A549 (cell line): ENCODE data around the gene MAGEA2. TPM values are rescaled to one million over a fixed set of nuclear protein-coding genes. Genes with fewer than 3 reads are reported as not detected.
"Not testable (repeated sequence)": the region's sequence is repeated elsewhere in the genome, so short reads cannot be mapped to it uniquely, and the experiment has no call there.

ENCODE experiments used
- ATAC-seq, 2 experiments: fragments of 200-7000 bp in 1 of 2; fragments of >200 bp in 1 of 2; cut with Nextera tagmentation in 1 of 2; cut with Tn5 transposase in 1 of 2; 3 replicates each; pipeline versions ENCODE4 v1.8.0 to v1.9.1; 2018 to 2020; ENCODE audit warnings: mild to moderate bottlenecking in 1 of 2, moderate library complexity in 1 of 2
- CTCF ChIA-PET: fragments of 300-600 bp; sonication (Branson Sonifier 250); formaldehyde crosslinking; extraction: SDS; loops from one replicate; lab custom pipeline; 2021; ENCODE audit warnings: antibody characterized with exemption, inconsistent platforms; lab: Yijun Ruan, JAX
- POLR2A ChIA-PET: fragments of 350-600 bp; formaldehyde crosslinking; extraction: SDS; loops from one replicate; lab custom pipeline; 2021; ENCODE audit warnings: antibody characterized with exemption, inconsistent platforms; lab: Yijun Ruan, JAX
- DNase-seq, 2 experiments: peaks; one replicate each; pipeline versions ENCODE4 v3.0.0 to v3.0.0-alpha.2; 2011 to 2016; ENCODE audit warnings: low read depth in 1 of 2, low spot score in 1 of 2
- FAIRE-seq: peaks from 2 replicates; lab custom pipeline; 2011; peaks lifted over from hg19 to GRCh38; lab: Jason Lieb, UNC
- H3K27ac ChIP-seq, 2 experiments: fragments of >200 bp; sonication (Bioruptor Twin); formaldehyde crosslinking; 3 replicates each; pipeline ENCODE4 v1.5.1; 2016 to 2017
- H3K4me1 ChIP-seq: fragments of >200 bp; sonication (Bioruptor Twin); formaldehyde crosslinking; 3 replicates; pipeline ENCODE4 v1.6.1; 2016
- H3K4me2 ChIP-seq: fragments of >200 bp; sonication (Bioruptor Twin); formaldehyde crosslinking; 3 replicates; pipeline ENCODE4 v1.6.1; 2016
- H3K4me3 ChIP-seq: fragments of >200 bp; sonication (Bioruptor Twin); formaldehyde crosslinking; 3 replicates; pipeline ENCODE4 v1.5.1; 2016
- H3K9me3 ChIP-seq: fragments of >200 bp; sonication (Bioruptor Twin); formaldehyde crosslinking; 3 replicates; pipeline ENCODE4 v1.6.1; 2016
- ATOH8 ChIP-seq: fragments of 250-450 bp; sonication (Bioruptor Pico); IDR thresholded peaks from 2 replicates; pipeline ENCODE4 v1.5.0; 2020; ENCODE audit warnings: low read depth, mild to moderate bottlenecking, moderate library complexity
- BHLHE40 ChIP-seq: IDR thresholded peaks from 2 replicates; pipeline ENCODE4 v1.6.1; 2012; ENCODE audit warnings: low read depth, low read length, inconsistent platforms
- CBX2 ChIP-seq: fragments of 200-600 bp; sonication (generic); IDR thresholded peaks from 2 replicates; pipeline ENCODE4 v1.6.1; 2016; ENCODE audit warnings: low read depth, mild to moderate bottlenecking, borderline replicate concordance
- CEBPB ChIP-seq, 2 experiments: fragments of >200 bp in 1 of 2; sonication (Bioruptor Twin) in 1 of 2; formaldehyde crosslinking in 1 of 2; IDR thresholded peaks; 2 replicates each; pipeline ENCODE4 v1.6.1; 2012 to 2016
- CHD4 ChIP-seq: fragments of 200-600 bp; sonication (generic); IDR thresholded peaks from 2 replicates; pipeline ENCODE4 v1.6.1; 2016; ENCODE audit warnings: antibody characterized with exemption, mild to moderate bottlenecking, borderline replicate concordance
- E2F6 ChIP-seq: IDR thresholded peaks from 2 replicates; pipeline ENCODE4 v1.6.1; 2012; ENCODE audit warnings: low read depth, borderline replicate concordance
- EP300 ChIP-seq, 2 experiments: fragments of >200 bp; sonication (Bioruptor Twin); formaldehyde crosslinking; IDR thresholded peaks; 2 replicates in 1 of 2; 3 replicates in 1 of 2; pipeline ENCODE4 v1.6.1; 2016 to 2017
- FOSB ChIP-seq: fragments of 250-450 bp; sonication (Bioruptor Pico); IDR thresholded peaks from 2 replicates; pipeline ENCODE4 v1.5.0; 2020; ENCODE audit warnings: mild to moderate bottlenecking, moderate library complexity
- GATA3 ChIP-seq: IDR thresholded peaks from 2 replicates; pipeline ENCODE4 v1.6.1; 2012; ENCODE audit warnings: borderline replicate concordance
- HDAC2 ChIP-seq: fragments of 200-600 bp; sonication (generic); IDR thresholded peaks from 2 replicates; pipeline ENCODE4 v1.6.1; 2016
- HOXA7 ChIP-seq: fragments of 250-450 bp; sonication (Bioruptor Pico); IDR thresholded peaks from 2 replicates; pipeline ENCODE4 v1.5.0; 2020; ENCODE audit warnings: mild to moderate bottlenecking, moderate library complexity
- HOXB13 ChIP-seq: fragments of 250-450 bp; sonication (Bioruptor Pico); IDR thresholded peaks from 2 replicates; pipeline ENCODE4 v1.5.0; 2020; ENCODE audit warnings: low read depth, mild to moderate bottlenecking, moderate library complexity
- HOXB5 ChIP-seq: fragments of 250-450 bp; sonication (Bioruptor Pico); IDR thresholded peaks from 2 replicates; pipeline ENCODE4 v1.5.0; 2020; ENCODE audit warnings: mild to moderate bottlenecking, moderate library complexity
- JUN ChIP-seq, 2 experiments: fragments of >200 bp; sonication (Bioruptor Twin); formaldehyde crosslinking; IDR thresholded peaks; 2 replicates in 1 of 2; 3 replicates in 1 of 2; pipeline ENCODE4 v1.6.1; 2016 to 2017
- JUNB ChIP-seq: fragments of >200 bp; sonication (Bioruptor Twin); formaldehyde crosslinking; IDR thresholded peaks from 2 replicates; pipeline ENCODE4 v1.6.1; 2016
- KDM1A ChIP-seq: fragments of 200-600 bp; sonication (generic); IDR thresholded peaks from 2 replicates; pipeline ENCODE4 v1.6.1; 2016; ENCODE audit warnings: low read depth, mild to moderate bottlenecking
- KDM5A ChIP-seq: fragments of 200-600 bp; sonication (generic); IDR thresholded peaks from 2 replicates; pipeline ENCODE4 v1.6.1; 2016; ENCODE audit warnings: antibody characterized with exemption, mild to moderate bottlenecking
- MAX ChIP-seq: IDR thresholded peaks from 2 replicates; pipeline ENCODE4 v1.6.1; 2012
- MYC ChIP-seq: IDR thresholded peaks from 2 replicates; pipeline ENCODE4 v1.6.1; 2012; ENCODE audit warnings: mild to moderate bottlenecking, inconsistent platforms, low read length, improper control_type of control experiment, borderline replicate concordance
- NFE2L2 ChIP-seq: fragments of 150-350 bp; conservative IDR thresholded peaks from 2 replicates; pipeline ENCODE4 v1.6.1; 2014; ENCODE audit warnings: low read length
- NPAS2 ChIP-seq: fragments of 250-450 bp; sonication (Bioruptor Pico); IDR thresholded peaks from 2 replicates; pipeline ENCODE4 v1.8.0; 2022; ENCODE audit warnings: mild to moderate bottlenecking, moderate library complexity, borderline replicate concordance
- NR3C1 ChIP-seq: fragments of >200 bp; sonication (Bioruptor Twin); formaldehyde crosslinking; IDR thresholded peaks from 3 replicates; pipeline ENCODE4 v1.6.1; 2017
- PHF8 ChIP-seq: fragments of 200-600 bp; sonication (generic); IDR thresholded peaks from 2 replicates; pipeline ENCODE4 v1.6.1; 2016; ENCODE audit warnings: low read depth, mild to moderate bottlenecking, antibody characterized with exemption, moderate library complexity, borderline replicate concordance
- POLR2A ChIP-seq: IDR thresholded peaks from 2 replicates; pipeline ENCODE4 v1.6.1; 2012; ENCODE audit warnings: mild to moderate bottlenecking, low read length
- RCOR1 ChIP-seq: fragments of 150-350 bp; IDR thresholded peaks from 2 replicates; pipeline ENCODE4 v1.6.1; 2014; ENCODE audit warnings: antibody characterized with exemption, low read length, low read depth
- REST ChIP-seq: fragments of 200-600 bp; sonication (generic); IDR thresholded peaks from 2 replicates; pipeline ENCODE4 v1.6.1; 2016; ENCODE audit warnings: antibody characterized with exemption, mild to moderate bottlenecking, moderate library complexity
- SREBF2 ChIP-seq: fragments of 450-650 bp; IDR thresholded peaks from 2 replicates; pipeline ENCODE4 v1.6.1; 2014; ENCODE audit warnings: mild to moderate bottlenecking, moderate library complexity
- TFCP2L1 ChIP-seq: fragments of 250-450 bp; sonication (Bioruptor Pico); IDR thresholded peaks from 2 replicates; pipeline ENCODE4 v1.5.0; 2021; ENCODE audit warnings: mild to moderate bottlenecking
- ZFP36 ChIP-seq: fragments of 450-650 bp; IDR thresholded peaks from 2 replicates; pipeline ENCODE4 v1.6.1; 2014; ENCODE audit warnings: borderline replicate concordance; ENCODE audit not compliant: partially characterized antibody
- ZNF302 ChIP-seq: fragments of 250-450 bp; sonication (Bioruptor Pico); IDR thresholded peaks from 2 replicates; pipeline ENCODE4 v1.9.0; 2021; ENCODE audit warnings: inconsistent platforms, mild to moderate bottlenecking, moderate library complexity
- ZSCAN20 ChIP-seq: fragments of 250-450 bp; sonication (Bioruptor Pico); IDR thresholded peaks from 2 replicates; pipeline ENCODE4 v1.8.0; 2022; ENCODE audit warnings: mild to moderate bottlenecking, moderate library complexity
- WGBS: methylation state at CpG from one replicate; pipeline ENCODE4 v1.1.6; 2017; ENCODE audit errors: missing lambda C conversion rate; 5-methylcytosine and 5-hydroxymethylcytosine counted together
- polyA plus RNA-seq, 4 experiments: library from polyadenylated mRNA; depleted of rRNA in 3 of 4; stranded (reverse); fragments of >200 nt; fragmentation: RNase III in 1 of 4; extraction: RNeasy Plus Mini Kit Qiagen cat#74134 plus additional on column Dnase treatment in 1 of 4; gene quantifications; 2 replicates in 3 of 4; 3 replicates in 1 of 4; pipeline ENCODE4 v1.2.3, GENCODE V29; 2011 to 2017

MAGEA2 gene
- polyA plus RNA-seq, 2 of the 4 experiments (the other 2 are of a cell fraction), result 0.05 to 0.34 TPM

GRCh38 chrX:152738560-152738959, 15.1 kb downstream of the MAGEA2 start:
- 24% methylated on average over 5 of the region's 5 CpGs for WGBS
- ATAC-seq (no peak), FAIRE-seq (peak; percentile 43), DNase-seq (no peak)
- CTCF ChIA-PET, result interaction anchor here (0.6 kb wide), 1 partner anchor 299 kb away, joined by 3 read pairs; no protein-coding TSS in a partner anchor
- H3K4me3 ChIP-seq, result no peak overlapping the region
- H3K9me3 ChIP-seq, result no peaks in the 10 kb centered on the region
- no peak overlapping the region for H3K4me2 ChIP-seq
- POLR2A ChIA-PET, result no interaction called here
- H3K4me1 ChIP-seq, result no peaks in the 10 kb centered on the region
- H3K27ac ChIP-seq, result no peak overlapping the region
- TF ChIP-seq FOSB (CRISPR knock-in tag), result no peak
- no peak for TF ChIP-seq NFE2L2
- no peak for TF ChIP-seq JUNB
- no peak for TF ChIP-seq EP300 (IDR thresholded peaks at IDR 0.05)
- TF ChIP-seq BHLHE40, result no peak
- no peak for TF ChIP-seq HDAC2
- TF ChIP-seq GATA3, result no peak
- no peak for TF ChIP-seq MYC
- no peak for TF ChIP-seq HOXA7 (CRISPR knock-in tag)
- TF ChIP-seq CBX2, result no peak
- TF ChIP-seq NR3C1, result no peak
- TF ChIP-seq PHF8, result no peak
- no peak for TF ChIP-seq MAX
- no peak for TF ChIP-seq KDM1A
- TF ChIP-seq REST, result no peak
- TF ChIP-seq HOXB13, result no peak
- TF ChIP-seq TFCP2L1 (CRISPR knock-in tag), result no peak
- no peak for TF ChIP-seq POLR2A
- no peak for TF ChIP-seq NPAS2 (CRISPR knock-in tag)

- FAIRE-seq, POLR2A ChIA-PET, ATAC-seq, H3K9me3 ChIP-seq, DNase-seq, H3K27ac ChIP-seq, H3K4me2 ChIP-seq, H3K4me1 ChIP-seq, H3K4me3 ChIP-seq, CTCF ChIA-PET: not testable (repeated sequence)
- WGBS, result 41% methylated on average over 8 of the region's 12 CpGs
These were observed 17.1 kb downstream of the MAGEA2 start for GRCh38 chrX:152736528-152736927.

GRCh38 chrX:152735860-152736511, 17.7 kb downstream of the MAGEA2 start:
- Histone ChIP-seq H3K4me2 (no peak overlapping the region), H3K4me3 (no peak overlapping the region), H3K9me3 (no peaks in the 10 kb centered on the region), H3K4me1 (no peaks in the 10 kb centered on the region), H3K27ac (no peak overlapping the region)
- no peak for TF ChIP-seq E2F6
- no peak for TF ChIP-seq TFCP2L1 (CRISPR knock-in tag)
- TF ChIP-seq CEBPB (IDR thresholded peaks at IDR 0.05), result no peak
- TF ChIP-seq EP300 (IDR thresholded peaks at IDR 0.05), result no peak
- TF ChIP-seq ZNF302, result no peak
- no peak for TF ChIP-seq ZFP36
- TF ChIP-seq GATA3, result no peak
- no peak for TF ChIP-seq JUN (IDR thresholded peaks at IDR 0.05)
- TF ChIP-seq HOXB5 (CRISPR knock-in tag), result no peak
- TF ChIP-seq CHD4, result no peak
- no peak for TF ChIP-seq ZSCAN20 (CRISPR knock-in tag)
- TF ChIP-seq MYC, result no peak
- no peak for TF ChIP-seq HOXB13
- TF ChIP-seq ATOH8 (CRISPR knock-in tag), result no peak
- TF ChIP-seq KDM5A, result no peak
- TF ChIP-seq RCOR1, result no peak
- TF ChIP-seq SREBF2, result no peak
- no peak for ATAC-seq
- ChIA-PET CTCF (no interaction called here), POLR2A (no interaction called here)
- FAIRE-seq, result no peak
- WGBS, result 61% methylated on average over 6 of the region's 12 CpGs
- no peak for DNase-seq
